HL-60 (cell line): ENCODE measurements around the gene KRTAP10-2.
"Not testable (repeated sequence)": the region's sequence is repeated elsewhere in the genome, so short reads cannot be mapped to it uniquely, and the experiment has no call there.

Experiments used
- DNase-seq, 2 experiments: peaks; one replicate each; pipeline ENCODE4 v3.0.0-alpha.2; 2010 to 2020; ENCODE audit warnings: low read depth in 1 of 2, low spot score in 1 of 2
- H3K27ac ChIP-seq: fragments of 250-450 bp; sonication (Bioruptor Pico); replicated peaks from 2 replicates; pipeline ENCODE4 v1.5.1; 2020; ENCODE audit warnings: mild to moderate bottlenecking, moderate library complexity
- H3K27me3 ChIP-seq: fragments of 250-450 bp; sonication (Bioruptor Pico); 2 replicates; pipeline ENCODE4 v1.5.1; 2021; ENCODE audit warnings: mild to moderate bottlenecking, moderate library complexity; ENCODE audit not compliant: insufficient read depth, poor library complexity, severe bottlenecking
- H3K4me3 ChIP-seq: replicated peaks from 2 replicates; pipeline ENCODE4 v1.5.1; 2011; ENCODE audit warnings: mild to moderate bottlenecking, control low read depth, low read length; ENCODE audit not compliant: insufficient read depth
- GABPA ChIP-seq: IDR thresholded peaks from 2 replicates; pipeline ENCODE4 v1.6.1; 2012; ENCODE audit warnings: low read depth
- POLR2AphosphoS5 ChIP-seq: IDR thresholded peaks from 2 replicates; pipeline ENCODE4 v1.6.1; 2012; ENCODE audit warnings: low read depth
- SPI1 ChIP-seq: IDR thresholded peaks from 2 replicates; pipeline ENCODE4 v1.6.1; 2012; ENCODE audit warnings: low read depth, mild to moderate bottlenecking, borderline replicate concordance
- TF ChIP-seq, protein P1 (sequence below): IDR thresholded peaks from one replicate; pipeline ENCODE4 v1.5.1; 2011; ENCODE audit warnings: low read length, control low read depth, inconsistent platforms; ENCODE audit not compliant: insufficient read depth
- TF ChIP-seq, protein P2 (sequence below): IDR thresholded peaks from 2 replicates; pipeline ENCODE4 v1.6.1; 2012; ENCODE audit warnings: low read depth; ENCODE audit not compliant: insufficient replicate concordance

The KRTAP10-2 gene

DNA sequence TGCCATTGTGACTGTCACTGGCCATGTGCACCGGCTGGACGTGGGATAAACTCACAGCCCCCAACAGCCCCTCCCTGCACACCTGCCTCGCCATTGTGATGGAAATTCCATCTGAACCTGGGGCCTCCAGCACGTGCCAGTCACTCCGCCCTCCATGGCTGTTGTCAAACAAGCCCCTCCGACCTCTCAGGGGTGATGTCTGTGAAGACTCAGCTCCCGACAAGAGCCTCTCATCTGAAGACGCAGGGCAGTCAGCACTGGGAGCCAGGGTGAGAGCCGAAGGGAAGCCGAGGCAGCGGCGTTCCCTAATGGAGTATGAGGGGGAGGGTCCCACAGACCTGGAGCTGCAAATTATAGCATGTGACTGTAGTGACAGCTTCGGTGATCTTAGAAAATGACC lies 1.4 kb upstream of the KRTAP10-2 start:
- no peak for TF ChIP-seq GABPA
- TF ChIP-seq SPI1 = no peak
- no peak for TF ChIP-seq POLR2AphosphoS5
- TF ChIP-seq, protein P1, sequence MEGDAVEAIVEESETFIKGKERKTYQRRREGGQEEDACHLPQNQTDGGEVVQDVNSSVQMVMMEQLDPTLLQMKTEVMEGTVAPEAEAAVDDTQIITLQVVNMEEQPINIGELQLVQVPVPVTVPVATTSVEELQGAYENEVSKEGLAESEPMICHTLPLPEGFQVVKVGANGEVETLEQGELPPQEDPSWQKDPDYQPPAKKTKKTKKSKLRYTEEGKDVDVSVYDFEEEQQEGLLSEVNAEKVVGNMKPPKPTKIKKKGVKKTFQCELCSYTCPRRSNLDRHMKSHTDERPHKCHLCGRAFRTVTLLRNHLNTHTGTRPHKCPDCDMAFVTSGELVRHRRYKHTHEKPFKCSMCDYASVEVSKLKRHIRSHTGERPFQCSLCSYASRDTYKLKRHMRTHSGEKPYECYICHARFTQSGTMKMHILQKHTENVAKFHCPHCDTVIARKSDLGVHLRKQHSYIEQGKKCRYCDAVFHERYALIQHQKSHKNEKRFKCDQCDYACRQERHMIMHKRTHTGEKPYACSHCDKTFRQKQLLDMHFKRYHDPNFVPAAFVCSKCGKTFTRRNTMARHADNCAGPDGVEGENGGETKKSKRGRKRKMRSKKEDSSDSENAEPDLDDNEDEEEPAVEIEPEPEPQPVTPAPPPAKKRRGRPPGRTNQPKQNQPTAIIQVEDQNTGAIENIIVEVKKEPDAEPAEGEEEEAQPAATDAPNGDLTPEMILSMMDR = no peak
- TF ChIP-seq, protein P2, sequence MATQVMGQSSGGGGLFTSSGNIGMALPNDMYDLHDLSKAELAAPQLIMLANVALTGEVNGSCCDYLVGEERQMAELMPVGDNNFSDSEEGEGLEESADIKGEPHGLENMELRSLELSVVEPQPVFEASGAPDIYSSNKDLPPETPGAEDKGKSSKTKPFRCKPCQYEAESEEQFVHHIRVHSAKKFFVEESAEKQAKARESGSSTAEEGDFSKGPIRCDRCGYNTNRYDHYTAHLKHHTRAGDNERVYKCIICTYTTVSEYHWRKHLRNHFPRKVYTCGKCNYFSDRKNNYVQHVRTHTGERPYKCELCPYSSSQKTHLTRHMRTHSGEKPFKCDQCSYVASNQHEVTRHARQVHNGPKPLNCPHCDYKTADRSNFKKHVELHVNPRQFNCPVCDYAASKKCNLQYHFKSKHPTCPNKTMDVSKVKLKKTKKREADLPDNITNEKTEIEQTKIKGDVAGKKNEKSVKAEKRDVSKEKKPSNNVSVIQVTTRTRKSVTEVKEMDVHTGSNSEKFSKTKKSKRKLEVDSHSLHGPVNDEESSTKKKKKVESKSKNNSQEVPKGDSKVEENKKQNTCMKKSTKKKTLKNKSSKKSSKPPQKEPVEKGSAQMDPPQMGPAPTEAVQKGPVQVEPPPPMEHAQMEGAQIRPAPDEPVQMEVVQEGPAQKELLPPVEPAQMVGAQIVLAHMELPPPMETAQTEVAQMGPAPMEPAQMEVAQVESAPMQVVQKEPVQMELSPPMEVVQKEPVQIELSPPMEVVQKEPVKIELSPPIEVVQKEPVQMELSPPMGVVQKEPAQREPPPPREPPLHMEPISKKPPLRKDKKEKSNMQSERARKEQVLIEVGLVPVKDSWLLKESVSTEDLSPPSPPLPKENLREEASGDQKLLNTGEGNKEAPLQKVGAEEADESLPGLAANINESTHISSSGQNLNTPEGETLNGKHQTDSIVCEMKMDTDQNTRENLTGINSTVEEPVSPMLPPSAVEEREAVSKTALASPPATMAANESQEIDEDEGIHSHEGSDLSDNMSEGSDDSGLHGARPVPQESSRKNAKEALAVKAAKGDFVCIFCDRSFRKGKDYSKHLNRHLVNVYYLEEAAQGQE = no peak
- H3K27me3 ChIP-seq = peaks cover 22% of the 10 kb centered on the region

DNA sequence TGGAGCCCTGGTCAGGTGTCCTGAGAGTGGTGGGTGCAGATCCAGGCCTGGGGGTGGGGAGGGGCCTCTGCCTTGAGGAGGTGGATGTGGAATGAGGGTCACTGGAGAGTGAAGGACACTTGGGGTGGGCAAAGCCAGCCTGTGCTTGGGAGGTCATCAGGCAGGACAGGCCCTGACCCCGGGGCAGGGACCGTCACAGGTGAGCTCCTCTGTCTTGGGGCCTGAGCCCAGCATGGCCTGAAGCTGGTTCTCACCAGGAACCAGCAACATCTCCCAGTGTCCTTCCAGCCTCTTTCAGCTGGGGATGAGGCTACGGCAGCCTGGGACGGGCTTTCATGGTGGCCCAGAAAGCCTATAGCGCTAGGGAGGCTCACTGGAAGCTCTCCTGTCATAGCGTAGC lies 831 bp upstream of the KRTAP10-2 start:
- Histone ChIP-seq H3K27me3 (peaks cover 18% of the 10 kb centered on the region), H3K27ac (no peak overlapping the region), H3K4me3 (no peak overlapping the region)
- TF ChIP-seq SPI1 = no peak
- no peak for TF ChIP-seq GABPA
- TF ChIP-seq, protein P2 = no peak
- TF ChIP-seq, protein P1 = no peak
- TF ChIP-seq POLR2AphosphoS5 = no peak
- DNase-seq = no peak

More for the DNA sequence above, 1.4 kb upstream of the KRTAP10-2 start:
- no peak for DNase-seq
- Histone ChIP-seq H3K27ac (no peak overlapping the region), H3K4me3 (no peak overlapping the region)

DNA sequence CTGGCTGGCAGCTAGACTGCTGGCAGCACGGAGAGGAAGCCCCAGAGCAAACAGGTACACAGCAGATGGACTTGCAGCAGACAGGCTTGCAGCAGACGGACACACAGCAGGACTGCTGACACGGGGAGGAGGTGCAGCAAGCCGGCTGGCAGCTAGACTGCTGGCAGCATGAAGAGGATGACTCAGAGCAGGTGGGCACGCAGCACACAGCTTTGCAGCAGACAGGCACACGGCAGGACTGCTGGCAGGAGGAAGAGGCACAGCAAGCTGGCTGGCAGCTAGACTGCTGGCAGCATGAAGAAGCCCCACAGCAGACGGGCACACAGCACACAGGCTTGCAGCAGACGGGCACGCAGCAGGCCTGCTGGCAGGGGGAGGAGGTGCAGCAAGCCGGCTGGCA lies 498 bp downstream of the KRTAP10-2 start:
- TF ChIP-seq, protein P1 = no peak
- no peak for DNase-seq
- no peak overlapping the region for H3K27ac ChIP-seq
- no peak overlapping the region for H3K4me3 ChIP-seq
- peaks cover 14% of the 10 kb centered on the region for H3K27me3 ChIP-seq

DNA sequence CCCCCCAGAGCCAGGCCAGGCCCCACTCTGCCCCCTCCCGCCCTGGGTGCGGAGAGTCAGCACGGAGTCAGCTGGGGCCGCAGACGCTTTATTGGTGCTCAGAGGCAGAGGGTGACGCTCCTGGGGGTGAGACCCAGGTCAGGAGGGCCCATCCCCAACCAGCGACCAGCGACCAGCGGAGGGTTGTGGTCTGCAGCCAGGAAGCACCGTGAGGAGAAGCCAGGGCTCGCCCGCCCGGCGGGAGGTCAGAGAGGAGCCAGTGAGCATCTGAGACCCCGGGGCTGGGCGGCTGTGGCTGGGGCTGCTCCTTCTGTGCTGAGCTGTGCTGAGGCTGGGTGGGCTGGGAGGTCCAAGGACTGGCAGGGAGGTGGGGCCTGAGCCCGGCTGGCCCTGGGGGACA lies 1.0 kb downstream of the KRTAP10-2 start:
- H3K4me3 ChIP-seq, DNase-seq, H3K27ac ChIP-seq: not testable (repeated sequence)
- peaks cover 14% of the 10 kb centered on the region for H3K27me3 ChIP-seq
